ENCODE results near the gene FXYD5. TPM values are rescaled to one million over a fixed set of nuclear protein-coding genes. Genes with fewer than 3 reads are reported as not detected.

FXYD5 gene
- total and polyA plus RNA-seq, 9 of the 15 experiments (the other 6 are each of a cell fraction or from before 2014, with no cell fraction given): 104 to 537 (median 174) TPM

DNA sequence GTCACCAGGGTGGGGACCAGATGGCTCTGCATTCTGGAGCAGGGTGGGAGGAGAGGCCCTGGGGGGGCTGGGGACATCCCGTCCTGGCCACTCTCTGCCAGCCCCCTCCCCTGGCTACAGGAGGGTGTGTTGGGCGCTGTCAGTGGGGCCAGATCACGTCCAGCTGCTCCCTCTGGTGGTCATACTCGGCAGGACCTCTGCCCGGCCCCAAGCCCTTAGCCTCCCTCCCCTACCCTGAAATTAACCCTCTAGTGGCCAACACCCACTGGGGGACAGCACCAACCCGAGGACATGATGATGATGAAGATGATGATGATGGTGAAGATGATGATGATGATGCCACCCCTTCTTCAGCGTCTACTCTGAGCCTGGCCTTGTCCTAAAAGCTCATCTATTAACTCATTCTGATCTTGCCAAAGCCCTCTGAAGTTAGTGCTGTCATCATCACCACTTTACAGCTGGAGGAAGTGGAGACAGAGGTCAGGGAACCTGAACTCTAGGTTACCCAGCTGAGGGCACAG, 19.1 kb upstream of the FXYD5 start (continued):
- TF ChIP-seq MCM2 (IDR thresholded peaks at IDR 0.05; ENCODE audit: low read depth) (no peak), POLR3A (IDR thresholded peaks at IDR 0.05; ENCODE audit: borderline replicate concordance, extremely low read depth, insufficient read depth, insufficient read length) (no peak), ZNF551 (CRISPR knock-in tag; IDR thresholded peaks at IDR 0.05) (no peak), ZSCAN32 (CRISPR knock-in tag; IDR thresholded peaks at IDR 0.05) (no peak), DPF2 (IDR thresholded peaks at IDR 0.05) (peak; percentile 59), CC2D1A (IDR thresholded peaks at IDR 0.05) (peak; percentile 70; the same call in 1 of the 2 replicates), CHCHD3 (CRISPR knock-in tag; IDR thresholded peaks at IDR 0.05) (no peak), ARID1B (IDR thresholded peaks at IDR 0.05) (no peak), TAF7 (tag; IDR thresholded peaks at IDR 0.05) (no peak), PML (IDR thresholded peaks at IDR 0.05; ENCODE audit: low read length) (no peak), RBM15 (IDR thresholded peaks at IDR 0.05; ENCODE audit: insufficient read depth, low read length) (no peak), BHLHE40 (IDR thresholded peaks at IDR 0.05; ENCODE audit: low read length) (no peak), GTF2A2 (tag; IDR thresholded peaks at IDR 0.05) (no peak), DMBX1 (CRISPR knock-in tag; IDR thresholded peaks at IDR 0.05; ENCODE audit: borderline replicate concordance) (0 out of 2 replicates have a peak, but pooled peaks have one; percentile 31), NELFE (IDR thresholded peaks at IDR 0.05; ENCODE audit: insufficient read depth, insufficient read length) (no peak), CTBP1 (IDR thresholded peaks at IDR 0.05; ENCODE audit: borderline replicate concordance) (peak; percentile 69; the same call in 1 of the 2 replicates), MAZ (CRISPR knock-in tag; conservative IDR thresholded peaks at IDR 0.05 in 1 of 2, IDR thresholded peaks at IDR 0.05 in 1 of 2) (peak; percentile 80 to 93), SMARCB1 (IDR thresholded peaks at IDR 0.05; ENCODE audit: insufficient read length, low read depth) (no peak), ZKSCAN1 (IDR thresholded peaks at IDR 0.05; ENCODE audit: low read depth, low read length) (no peak), ZNF507 (tag; conservative IDR thresholded peaks at IDR 0.05) (no peak), ZNF354B (CRISPR knock-in tag; IDR thresholded peaks at IDR 0.05) (no peak), RBM14 (IDR thresholded peaks at IDR 0.05; ENCODE audit: borderline replicate concordance, insufficient read depth, low read depth, low read length) (no peak), PURB (CRISPR knock-in tag; IDR thresholded peaks at IDR 0.05; ENCODE audit: low read depth) (no peak), GATA2 (CRISPR knock-in tag; IDR thresholded peaks at IDR 0.05) (no peak), NONO (IDR thresholded peaks at IDR 0.05; ENCODE audit: low read depth in 2 of 2, low read length in 1 of 2) (no peak), SIRT6 (IDR thresholded peaks at IDR 0.05; ENCODE audit: low read depth, low read length) (no peak), BCOR (IDR thresholded peaks at IDR 0.05) (peak; percentile 21; the same call in 1 of the 2 replicates)
- TF ChIP-seq, protein P1, sequence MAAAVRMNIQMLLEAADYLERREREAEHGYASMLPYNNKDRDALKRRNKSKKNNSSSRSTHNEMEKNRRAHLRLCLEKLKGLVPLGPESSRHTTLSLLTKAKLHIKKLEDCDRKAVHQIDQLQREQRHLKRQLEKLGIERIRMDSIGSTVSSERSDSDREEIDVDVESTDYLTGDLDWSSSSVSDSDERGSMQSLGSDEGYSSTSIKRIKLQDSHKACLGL (CRISPR knock-in tag; IDR thresholded peaks at IDR 0.05; ENCODE audit: borderline replicate concordance, poor library complexity, severe bottlenecking): no peak
- TF ChIP-seq, protein P2, sequence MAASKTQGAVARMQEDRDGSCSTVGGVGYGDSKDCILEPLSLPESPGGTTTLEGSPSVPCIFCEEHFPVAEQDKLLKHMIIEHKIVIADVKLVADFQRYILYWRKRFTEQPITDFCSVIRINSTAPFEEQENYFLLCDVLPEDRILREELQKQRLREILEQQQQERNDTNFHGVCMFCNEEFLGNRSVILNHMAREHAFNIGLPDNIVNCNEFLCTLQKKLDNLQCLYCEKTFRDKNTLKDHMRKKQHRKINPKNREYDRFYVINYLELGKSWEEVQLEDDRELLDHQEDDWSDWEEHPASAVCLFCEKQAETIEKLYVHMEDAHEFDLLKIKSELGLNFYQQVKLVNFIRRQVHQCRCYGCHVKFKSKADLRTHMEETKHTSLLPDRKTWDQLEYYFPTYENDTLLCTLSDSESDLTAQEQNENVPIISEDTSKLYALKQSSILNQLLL (CRISPR knock-in tag; IDR thresholded peaks at IDR 0.05; ENCODE audit: borderline replicate concordance): no peak
- TF ChIP-seq, protein P3, sequence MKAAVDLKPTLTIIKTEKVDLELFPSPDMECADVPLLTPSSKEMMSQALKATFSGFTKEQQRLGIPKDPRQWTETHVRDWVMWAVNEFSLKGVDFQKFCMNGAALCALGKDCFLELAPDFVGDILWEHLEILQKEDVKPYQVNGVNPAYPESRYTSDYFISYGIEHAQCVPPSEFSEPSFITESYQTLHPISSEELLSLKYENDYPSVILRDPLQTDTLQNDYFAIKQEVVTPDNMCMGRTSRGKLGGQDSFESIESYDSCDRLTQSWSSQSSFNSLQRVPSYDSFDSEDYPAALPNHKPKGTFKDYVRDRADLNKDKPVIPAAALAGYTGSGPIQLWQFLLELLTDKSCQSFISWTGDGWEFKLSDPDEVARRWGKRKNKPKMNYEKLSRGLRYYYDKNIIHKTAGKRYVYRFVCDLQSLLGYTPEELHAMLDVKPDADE (conservative IDR thresholded peaks at IDR 0.05; ENCODE audit: control insufficient read depth, low read depth, low read length): no peak
